ENCODE results near the gene LCN10. TPM values are rescaled to one million over a fixed set of nuclear protein-coding genes. Genes with fewer than 3 reads are reported as not detected.

The LCN10 gene
- total RNA-seq, 2 experiments from 2014 or later = not detected

GRCh38 chr9:136748666-136749611, 6.2 kb upstream of the LCN10 start:
- Histone ChIP-seq H3K4me2 (ENCODE audit: low read length) (no peak overlapping the region), H3K9me2 (ENCODE audit: insufficient read depth, low read length) (no peaks in the 10 kb centered on the region), H3K4me1 (ENCODE audit: insufficient read depth, low read length, poor library complexity, severe bottlenecking) (peaks cover 6% of the 10 kb centered on the region), H2AFZ (ENCODE audit: low read length) (no peak overlapping the region), H3K79me2 (ENCODE audit: insufficient read depth, low read depth, low read length) (no peaks in the 10 kb centered on the region), H3K36me3 (ENCODE audit: insufficient read depth, low read length) (no peaks in the 10 kb centered on the region), H3K4me3 (ENCODE audit: low read depth, low read length, poor library complexity, severe bottlenecking) (no peak overlapping the region), H4K20me1 (ENCODE audit: insufficient read depth, low read length) (no peaks in the 10 kb centered on the region), H3K9me3 (ENCODE audit: low read length) (peaks cover 19% of the 10 kb centered on the region), H3K27ac (ENCODE audit: low read depth, low read length, poor library complexity, severe bottlenecking) (no peak overlapping the region)
- ChIA-PET POLR2A (no interaction called here), CTCF (ENCODE audit: unreplicated experiment) (no interaction called here)
- BruUV-seq (replicated peaks) = no TSS peak
- intact Hi-C loops (cut with micrococcal nuclease; ENCODE audit: unreplicated experiment) = no loop called here
- TF ChIP-seq, protein P1, sequence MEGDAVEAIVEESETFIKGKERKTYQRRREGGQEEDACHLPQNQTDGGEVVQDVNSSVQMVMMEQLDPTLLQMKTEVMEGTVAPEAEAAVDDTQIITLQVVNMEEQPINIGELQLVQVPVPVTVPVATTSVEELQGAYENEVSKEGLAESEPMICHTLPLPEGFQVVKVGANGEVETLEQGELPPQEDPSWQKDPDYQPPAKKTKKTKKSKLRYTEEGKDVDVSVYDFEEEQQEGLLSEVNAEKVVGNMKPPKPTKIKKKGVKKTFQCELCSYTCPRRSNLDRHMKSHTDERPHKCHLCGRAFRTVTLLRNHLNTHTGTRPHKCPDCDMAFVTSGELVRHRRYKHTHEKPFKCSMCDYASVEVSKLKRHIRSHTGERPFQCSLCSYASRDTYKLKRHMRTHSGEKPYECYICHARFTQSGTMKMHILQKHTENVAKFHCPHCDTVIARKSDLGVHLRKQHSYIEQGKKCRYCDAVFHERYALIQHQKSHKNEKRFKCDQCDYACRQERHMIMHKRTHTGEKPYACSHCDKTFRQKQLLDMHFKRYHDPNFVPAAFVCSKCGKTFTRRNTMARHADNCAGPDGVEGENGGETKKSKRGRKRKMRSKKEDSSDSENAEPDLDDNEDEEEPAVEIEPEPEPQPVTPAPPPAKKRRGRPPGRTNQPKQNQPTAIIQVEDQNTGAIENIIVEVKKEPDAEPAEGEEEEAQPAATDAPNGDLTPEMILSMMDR (conservative IDR thresholded peaks at IDR 0.05; ENCODE audit: low read length) = no peak
- no peak for TF ChIP-seq EZH2phosphoT487 (IDR thresholded peaks at IDR 0.05; ENCODE audit: borderline replicate concordance, low read depth, low read length)
- no peak for DNase-seq (ENCODE audit: low spot score)

- no TSS peak for BruUV-seq (replicated peaks)
- no peak within 1 kb of the TSS for H3K4me2 ChIP-seq (ENCODE audit: low read length)
- H4K20me1 ChIP-seq (ENCODE audit: insufficient read depth, low read length) = no peaks in the 10 kb centered on the region
- no peaks in the 10 kb centered on the region for H3K36me3 ChIP-seq (ENCODE audit: insufficient read depth, low read length)
- H2AFZ ChIP-seq (ENCODE audit: low read length) = no peak within 1 kb of the TSS
- no peak within 1 kb of the TSS for H3K27ac ChIP-seq (ENCODE audit: low read depth, low read length, poor library complexity, severe bottlenecking)
- H3K4me3 ChIP-seq (ENCODE audit: low read depth, low read length, poor library complexity, severe bottlenecking) = no peak within 1 kb of the TSS
- no peaks in the 10 kb centered on the region for H3K79me2 ChIP-seq (ENCODE audit: insufficient read depth, low read depth, low read length)
- ChIA-PET POLR2A (no interaction called here), CTCF (ENCODE audit: unreplicated experiment) (no interaction called here)
- H3K9me2 ChIP-seq (ENCODE audit: insufficient read depth, low read length) = no peaks in the 10 kb centered on the region
- peaks cover 6% of the 10 kb centered on the region for H3K4me1 ChIP-seq (ENCODE audit: insufficient read depth, low read length, poor library complexity, severe bottlenecking)
- peaks cover 19% of the 10 kb centered on the region for H3K9me3 ChIP-seq (ENCODE audit: low read length)
- intact Hi-C loops (cut with micrococcal nuclease; ENCODE audit: unreplicated experiment) = no loop called here
- DNase-seq (ENCODE audit: low spot score) = no peak
- TF ChIP-seq, protein P1 (conservative IDR thresholded peaks at IDR 0.05; ENCODE audit: low read length) = no peak
- no peak for TF ChIP-seq EZH2phosphoT487 (IDR thresholded peaks at IDR 0.05; ENCODE audit: borderline replicate concordance, low read depth, low read length)
Measured at GRCh38 chr9:136748201-136748600, 5.5 kb upstream of the LCN10 start, which contains the start of gene LCN6. Gene LCN6 (minus strand): TSS chr9:136748525. CDS start chr9:136748483, 42 bp downstream.
